Lower leg skin (tissue), 3 donors: ENCODE data around the gene HEXD.

Source experiments
- CTCF ChIP-seq, 3 donors: fragments of 450-650 bp; IDR thresholded peaks; one replicate each; pipeline ENCODE4 v1.5.1; 2016; ENCODE audit warnings: antibody characterized with exemption in 3 of 3, mild to moderate bottlenecking in 3 of 3, moderate library complexity in 2 of 3
- POLR2A ChIP-seq, 2 donors: fragments of 450-650 bp; IDR thresholded peaks; one replicate each; pipeline ENCODE4 v1.6.1; 2016 to 2017; ENCODE audit warnings: antibody characterized with exemption in 2 of 2, mild to moderate bottlenecking in 1 of 2, moderate library complexity in 1 of 2

DNA sequence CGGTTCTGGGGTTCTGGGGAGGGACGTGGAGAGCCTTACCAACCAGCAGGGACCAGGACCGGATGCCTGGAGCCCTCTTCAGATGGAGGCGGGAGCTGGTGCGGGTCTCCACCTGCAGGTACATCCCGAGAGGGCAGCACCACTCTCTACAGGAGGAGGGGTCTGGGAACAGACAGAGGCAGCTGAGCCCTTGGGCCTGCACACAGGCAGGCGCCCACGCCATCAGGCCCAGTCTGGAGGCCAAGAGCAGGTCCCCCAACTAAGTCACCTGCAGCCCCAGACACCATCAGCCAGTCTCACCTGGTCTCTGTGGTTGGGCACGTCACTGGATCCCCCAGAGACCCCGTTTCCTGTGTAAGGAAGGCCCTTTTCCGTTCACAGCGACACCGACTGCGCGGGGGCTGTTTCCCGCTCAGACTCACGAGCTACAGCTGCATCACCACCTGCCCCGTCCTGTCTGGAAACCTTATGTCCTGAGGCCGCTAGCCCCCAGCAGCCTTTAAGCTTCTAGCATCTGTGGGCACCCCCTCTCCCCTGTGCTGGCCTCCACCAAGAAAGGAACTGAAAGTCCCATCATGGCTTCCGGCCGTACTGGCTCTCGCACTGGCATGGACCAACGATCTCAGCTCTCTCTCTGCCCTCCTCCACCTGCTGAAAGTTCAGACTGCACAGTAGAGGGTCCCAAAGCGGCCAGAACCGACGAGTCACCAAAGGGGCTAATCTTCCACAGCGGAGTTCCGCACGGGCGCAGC, 31.2 kb downstream of the HEXD start:
- TF ChIP-seq CTCF (IDR thresholded peaks at IDR 0.05) (no peak), POLR2A (IDR thresholded peaks at IDR 0.05) (no peak)
